Osteoblast (primary cell): ENCODE data around the gene HJURP. TPM values are rescaled to one million over a fixed set of nuclear protein-coding genes. Genes with fewer than 3 reads are reported as not detected.

Source experiments
- DNase-seq: peaks from one replicate; pipeline ENCODE4 v3.0.0; 2011; ENCODE audit warnings: low spot score, mixed read lengths; ENCODE audit not compliant: insufficient read length; ENCODE audit errors: missing footprints
- H2AFZ ChIP-seq: 2 replicates; pipeline ENCODE4 v1.6.0; 2011; ENCODE audit warnings: mild to moderate bottlenecking, low read length
- H3K27ac ChIP-seq: 2 replicates; pipeline ENCODE4 v1.5.1; 2011; ENCODE audit warnings: mild to moderate bottlenecking, low read depth, low read length, moderate library complexity
- H3K27me3 ChIP-seq: 2 replicates; pipeline ENCODE4 v1.6.0; 2012; ENCODE audit warnings: mild to moderate bottlenecking, control low read depth, inconsistent platforms, low read length, moderate library complexity; ENCODE audit not compliant: insufficient read depth
- H3K36me3 ChIP-seq: 2 replicates; pipeline ENCODE4 v1.5.1; 2011; ENCODE audit warnings: mild to moderate bottlenecking, low read length, control low read depth, moderate library complexity; ENCODE audit not compliant: insufficient read depth
- H3K4me1 ChIP-seq: 2 replicates; pipeline ENCODE4 v1.5.1; 2011; ENCODE audit warnings: mild to moderate bottlenecking, low read length, control low read depth, moderate library complexity; ENCODE audit not compliant: insufficient read depth
- H3K4me2 ChIP-seq: 2 replicates; pipeline ENCODE4 v1.6.0; 2011; ENCODE audit warnings: mild to moderate bottlenecking, low read length; ENCODE audit not compliant: insufficient read depth
- H3K4me3 ChIP-seq: fragments of 200-600 bp; sonication (generic); 3 replicates; pipeline ENCODE4 v1.5.1; 2012; ENCODE audit warnings: mild to moderate bottlenecking, low read length, inconsistent platforms; ENCODE audit not compliant: insufficient read depth
- H3K79me2 ChIP-seq: 2 replicates; pipeline ENCODE4 v1.6.0; 2012; ENCODE audit warnings: mild to moderate bottlenecking, low read length, control low read depth, inconsistent platforms; ENCODE audit not compliant: insufficient read depth
- H3K9me3 ChIP-seq: 2 replicates; pipeline ENCODE4 v1.5.1; 2011; ENCODE audit warnings: low read depth, low read length, control low read depth
- H4K20me1 ChIP-seq: 2 replicates; pipeline ENCODE4 v1.6.0; 2012; ENCODE audit warnings: mild to moderate bottlenecking, low read length, control low read depth; ENCODE audit not compliant: insufficient read depth
- CTCF ChIP-seq: IDR thresholded peaks from 2 replicates; pipeline ENCODE4 v1.5.1; 2011; ENCODE audit warnings: mild to moderate bottlenecking, low read depth, low read length, moderate library complexity; ENCODE audit errors: extremely low read depth
- total RNA-seq: library from RNA; depleted of rRNA; stranded (reverse); fragments of >200 nt; gene quantifications from 2 replicates; pipeline ENCODE4 v1.2.3, GENCODE V29; 2012

The HJURP gene
- total RNA-seq, 1 donor = 2.9 TPM

- no peaks in the 10 kb centered on the region for H3K4me1 ChIP-seq
- H2AFZ ChIP-seq = peak within 1 kb of the TSS; percentile 98
- peaks cover 6% of the 10 kb centered on the region for H3K27me3 ChIP-seq
- peaks cover 6% of the 10 kb centered on the region for H3K36me3 ChIP-seq
- no peaks in the 10 kb centered on the region for H4K20me1 ChIP-seq
- peak; percentile 93 for DNase-seq
- H3K4me3 ChIP-seq = peak within 1 kb of the TSS; percentile 85
- peak within 1 kb of the TSS; percentile 62 for H3K27ac ChIP-seq
- H3K4me2 ChIP-seq = peak within 1 kb of the TSS; percentile 90
- no peaks in the 10 kb centered on the region for H3K9me3 ChIP-seq
- no peak for TF ChIP-seq CTCF
- H3K79me2 ChIP-seq = no peaks in the 10 kb centered on the region
These were observed 13.7 kb upstream of the HJURP start, which contains the start of gene MSL3B for GRCh38 chr2:233867993-233868532. MSL3B (minus strand) TSS chr2:233868386.

GRCh38 chr2:233866479-233866878 is 12.1 kb upstream of the HJURP start:
- no peaks in the 10 kb centered on the region for H3K9me3 ChIP-seq
- no peak for TF ChIP-seq CTCF
- H3K36me3 ChIP-seq = peaks cover 6% of the 10 kb centered on the region
- H3K4me3 ChIP-seq = no peak overlapping the region
- no peaks in the 10 kb centered on the region for H4K20me1 ChIP-seq
- H3K4me2 ChIP-seq = no peak overlapping the region
- H3K27me3 ChIP-seq = no peaks in the 10 kb centered on the region
- no peak overlapping the region for H2AFZ ChIP-seq
- no peaks in the 10 kb centered on the region for H3K79me2 ChIP-seq
- H3K27ac ChIP-seq = no peak overlapping the region
- no peak for DNase-seq
- no peaks in the 10 kb centered on the region for H3K4me1 ChIP-seq

GRCh38 chr2:233865838-233866237 is 11.5 kb upstream of the HJURP start:
- H3K27ac ChIP-seq = no peak overlapping the region
- H3K4me1 ChIP-seq = no peaks in the 10 kb centered on the region
- H3K27me3 ChIP-seq = no peaks in the 10 kb centered on the region
- no peaks in the 10 kb centered on the region for H4K20me1 ChIP-seq
- peak; percentile 25 for TF ChIP-seq CTCF
- H3K4me3 ChIP-seq = no peak overlapping the region
- H3K4me2 ChIP-seq = no peak overlapping the region
- H2AFZ ChIP-seq = no peak overlapping the region
- peaks cover 6% of the 10 kb centered on the region for H3K36me3 ChIP-seq
- DNase-seq = peak; percentile 8
- no peaks in the 10 kb centered on the region for H3K9me3 ChIP-seq
- H3K79me2 ChIP-seq = no peaks in the 10 kb centered on the region

- no peaks in the 10 kb centered on the region for H3K27me3 ChIP-seq
- no peaks in the 10 kb centered on the region for H3K79me2 ChIP-seq
- no peaks in the 10 kb centered on the region for H4K20me1 ChIP-seq
- DNase-seq = no peak
- H3K4me2 ChIP-seq = no peak overlapping the region
- peaks cover 6% of the 10 kb centered on the region for H3K36me3 ChIP-seq
- no peaks in the 10 kb centered on the region for H3K4me1 ChIP-seq
- no peak overlapping the region for H2AFZ ChIP-seq
- no peak overlapping the region for H3K4me3 ChIP-seq
- no peak overlapping the region for H3K27ac ChIP-seq
- H3K9me3 ChIP-seq = no peaks in the 10 kb centered on the region
- no peak for TF ChIP-seq CTCF
These were observed 8.0 kb upstream of the HJURP start for GRCh38 chr2:233862261-233862768.
